Gastroesophageal sphincter (tissue), 4 donors: ENCODE results near the gene CBLN3. TPM values are rescaled to one million over a fixed set of nuclear protein-coding genes. Genes with fewer than 3 reads are reported as not detected.
"Not testable (repeated sequence)": the region's sequence is repeated elsewhere in the genome, so short reads cannot be mapped to it uniquely, and the experiment has no call there.

Experiments used
- ATAC-seq: fragments of 150-250 bp; one replicate; pipeline ENCODE4 v1.9.1; 2016; ENCODE audit warnings: mild to moderate bottlenecking, moderate library complexity
- H3K27ac ChIP-seq, 4 donors: fragments of 200-600 bp; sonication (generic) in 3 of 4; 1 replicate in 3 of 4; 2 replicates in 1 of 4; pipeline ENCODE4 v1.5.1; 2016 to 2019
- H3K27me3 ChIP-seq: fragments of 200-600 bp; sonication (generic); one replicate; pipeline ENCODE4 v1.5.1; 2019
- H3K36me3 ChIP-seq, 2 donors: fragments of 200-600 bp; sonication (generic); one replicate each; pipeline ENCODE4 v1.5.1; 2019; ENCODE audit warnings: control low read depth in 1 of 2
- H3K4me1 ChIP-seq, 3 donors: fragments of 200-600 bp; sonication (generic); 1 replicate in 2 of 3; 2 replicates in 1 of 3; pipeline ENCODE4 v1.5.1; 2016 to 2019; ENCODE audit warnings: control low read depth in 2 of 3
- H3K4me3 ChIP-seq, 2 donors: fragments of 200-600 bp; sonication (generic); one replicate each; pipeline ENCODE4 v1.5.1; 2019; ENCODE audit warnings: mild to moderate bottlenecking in 1 of 2, moderate library complexity in 1 of 2
- H3K9me3 ChIP-seq, 3 donors: fragments of 200-600 bp; sonication (generic); one replicate each; pipeline ENCODE4 v1.5.1; 2017 to 2019; ENCODE audit warnings: control low read depth in 2 of 3
- EP300 ChIP-seq: sonication (generic); formaldehyde crosslinking; IDR thresholded peaks from one replicate; pipeline ENCODE4 v1.6.1; 2017; ENCODE audit warnings: antibody characterized with exemption, mild to moderate bottlenecking
- POLR2A ChIP-seq, 2 donors: fragments of 450-650 bp; IDR thresholded peaks; one replicate each; pipeline ENCODE4 v1.6.1; 2017; ENCODE audit warnings: antibody characterized with exemption in 2 of 2, mild to moderate bottlenecking in 2 of 2, moderate library complexity in 1 of 2
- POLR2AphosphoS5 ChIP-seq: sonication (generic); formaldehyde crosslinking; IDR thresholded peaks from one replicate; pipeline ENCODE4 v1.6.1; 2017; ENCODE audit warnings: antibody characterized with exemption
- WGBS, 2 donors: methylation state at CpG; one replicate each; pipeline ENCODE4 v1.1.5; 2018; ENCODE audit warnings: low coverage in 1 of 2; 5-methylcytosine and 5-hydroxymethylcytosine counted together
- total RNA-seq, 4 donors: library from RNA; depleted of rRNA; stranded (reverse); fragments of >200 nt; gene quantifications; one replicate each; pipeline ENCODE4 v1.1.0, GENCODE V29; 2016
- TF ChIP-seq, protein P1 (sequence below), 4 experiments: fragments of 200-600 bp in 2 of 4; fragments of 450-650 bp in 2 of 4; sonication (generic) in 1 of 4; IDR thresholded peaks; one replicate each; pipeline ENCODE4 v1.5.1; 2017 to 2019; ENCODE audit warnings: antibody characterized with exemption in 4 of 4, mild to moderate bottlenecking in 2 of 4, moderate library complexity in 2 of 4

CBLN3 gene
- total RNA-seq: 1 to 10 TPM in 3 of 4 donors, under 1 TPM in 1; 0.49 to 2.8 (median 2.1) TPM

DNA sequence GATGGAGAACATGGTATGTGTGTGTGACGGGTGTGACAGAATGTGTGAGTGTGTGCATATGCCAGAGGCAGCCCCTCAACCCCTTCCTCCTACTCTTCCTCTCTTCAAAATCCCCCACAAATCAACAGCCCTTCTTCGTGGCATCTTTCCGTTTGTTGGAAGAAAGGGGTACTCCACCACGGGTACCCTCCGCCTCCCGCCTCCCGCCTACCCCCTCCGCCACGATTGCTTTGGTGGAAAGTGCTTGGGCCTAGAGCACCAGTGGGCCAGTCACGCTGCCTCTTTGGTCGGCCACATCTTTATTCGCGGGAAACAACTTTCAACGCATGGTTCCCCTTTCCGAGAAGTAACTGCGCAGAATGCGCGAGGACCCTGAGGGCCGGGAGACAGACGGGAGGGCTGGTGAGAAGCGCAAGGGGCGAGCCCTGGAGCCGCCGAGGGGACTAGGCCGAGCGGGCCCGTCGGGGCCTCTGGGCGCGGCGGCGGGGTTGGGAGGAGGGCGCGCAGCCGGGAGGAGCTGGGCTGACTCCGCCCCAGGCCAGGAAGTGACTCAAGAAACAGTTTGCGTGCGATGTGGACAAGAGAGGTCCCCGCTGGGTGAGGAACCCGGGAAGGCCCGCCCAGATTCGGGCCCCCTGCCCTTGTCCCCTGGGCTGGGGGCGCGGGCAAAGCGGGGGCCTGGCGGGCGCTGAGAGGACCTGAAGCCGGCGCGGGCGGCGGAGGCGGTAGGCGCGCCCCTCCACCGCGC is at the start of gene CBLN3, which contains the start of gene KHNYN:
CBLN3 (minus strand) TSS at position 274 of the 748 bp plus-strand sequence. CDS start 614 bp downstream, outside the sequence.
KHNYN (plus strand) TSS at position 560 of the 748 bp plus-strand sequence. CDS start 777 bp downstream, outside the sequence.
- WGBS, 2 donors: 6 to 10% methylated on average over 8 to 12 of the region's 57 CpGs
- H3K9me3 ChIP-seq: no peaks in the 10 kb centered on the region
- TF ChIP-seq, protein P1, sequence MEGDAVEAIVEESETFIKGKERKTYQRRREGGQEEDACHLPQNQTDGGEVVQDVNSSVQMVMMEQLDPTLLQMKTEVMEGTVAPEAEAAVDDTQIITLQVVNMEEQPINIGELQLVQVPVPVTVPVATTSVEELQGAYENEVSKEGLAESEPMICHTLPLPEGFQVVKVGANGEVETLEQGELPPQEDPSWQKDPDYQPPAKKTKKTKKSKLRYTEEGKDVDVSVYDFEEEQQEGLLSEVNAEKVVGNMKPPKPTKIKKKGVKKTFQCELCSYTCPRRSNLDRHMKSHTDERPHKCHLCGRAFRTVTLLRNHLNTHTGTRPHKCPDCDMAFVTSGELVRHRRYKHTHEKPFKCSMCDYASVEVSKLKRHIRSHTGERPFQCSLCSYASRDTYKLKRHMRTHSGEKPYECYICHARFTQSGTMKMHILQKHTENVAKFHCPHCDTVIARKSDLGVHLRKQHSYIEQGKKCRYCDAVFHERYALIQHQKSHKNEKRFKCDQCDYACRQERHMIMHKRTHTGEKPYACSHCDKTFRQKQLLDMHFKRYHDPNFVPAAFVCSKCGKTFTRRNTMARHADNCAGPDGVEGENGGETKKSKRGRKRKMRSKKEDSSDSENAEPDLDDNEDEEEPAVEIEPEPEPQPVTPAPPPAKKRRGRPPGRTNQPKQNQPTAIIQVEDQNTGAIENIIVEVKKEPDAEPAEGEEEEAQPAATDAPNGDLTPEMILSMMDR (IDR thresholded peaks at IDR 0.05): no peak
- TF ChIP-seq EP300 (no peak), POLR2AphosphoS5 (peak; percentile 93), POLR2A (IDR thresholded peaks at IDR 0.05) (peak; percentile 95 to 98)

DNA sequence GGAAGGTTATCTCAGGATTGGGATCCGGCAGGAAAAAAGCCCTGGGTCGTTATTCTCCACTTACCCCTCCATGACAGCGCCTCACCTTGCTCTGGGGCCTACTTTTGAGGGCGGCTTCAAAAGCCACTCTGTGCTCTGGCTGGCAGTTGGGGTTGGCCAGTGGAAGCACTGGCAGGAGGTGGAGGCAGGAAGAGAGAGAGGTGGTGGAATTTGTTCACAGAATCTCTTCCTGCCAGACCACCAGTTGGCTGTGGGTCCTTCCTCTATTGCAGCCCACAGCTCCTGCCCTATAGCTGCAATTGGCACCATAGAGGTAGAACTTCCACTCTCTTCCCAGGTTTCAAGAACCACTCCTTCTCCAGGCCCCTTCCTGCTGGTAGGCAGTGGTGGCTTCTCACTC is 45.8 kb upstream of the CBLN3 start:
- WGBS, 2 donors: 83 to 93% methylated on average over 3 to 4 of the region's 4 CpGs
- Histone ChIP-seq H3K9me3 (no peaks in the 10 kb centered on the region), H3K36me3 (no peaks in the 10 kb centered on the region), H3K27ac (no peak overlapping the region), H3K27me3 (no peaks in the 10 kb centered on the region), H3K4me3 (no peak overlapping the region), H3K4me1 (no peaks in the 10 kb centered on the region)
- no peak for TF ChIP-seq POLR2AphosphoS5
- no peak for TF ChIP-seq EP300
- no peak for TF ChIP-seq POLR2A (IDR thresholded peaks at IDR 0.05)
- TF ChIP-seq, protein P1 (IDR thresholded peaks at IDR 0.05): no peak
- no peak for ATAC-seq

More for the DNA sequence above, at the start of gene CBLN3, which contains the start of gene KHNYN:
- Histone ChIP-seq H3K4me3 (peak within 1 kb of the TSS; percentile 61 to 81), H3K27me3 (no peaks in the 10 kb centered on the region), H3K27ac (peak within 1 kb of the TSS; percentile 88 to 99 (median 95)), H3K4me1 (peaks cover 4 to 44% (median 22%) of the 10 kb centered on the region in 3 donors), H3K36me3 (peaks cover 0 to 33% of the 10 kb centered on the region in 2 donors)
- ATAC-seq: peak; percentile 93

DNA sequence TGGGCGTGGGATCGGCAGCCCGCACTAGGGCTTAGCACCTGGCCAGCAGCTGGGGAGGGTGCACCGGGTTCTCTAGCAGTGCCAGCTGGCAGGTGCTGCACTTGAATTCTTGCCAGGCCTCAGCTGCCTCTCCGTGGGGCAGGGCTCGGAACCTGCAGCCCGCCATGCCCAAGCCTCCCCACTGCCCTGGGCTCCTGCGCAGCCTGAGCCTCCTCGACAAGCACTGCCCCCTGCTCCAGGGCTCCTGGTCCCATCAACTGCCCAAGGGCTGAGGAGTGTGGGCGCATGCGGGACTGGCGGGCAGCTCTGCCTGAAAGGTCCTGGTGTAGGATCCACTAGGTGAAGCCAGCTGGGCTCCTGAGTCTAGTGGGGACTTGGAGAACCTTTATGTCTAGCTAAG is 43.7 kb upstream of the CBLN3 start:
- Histone ChIP-seq H3K27me3 (no peaks in the 10 kb centered on the region), H3K27ac (no peak overlapping the region), H3K36me3 (no peaks in the 10 kb centered on the region), H3K9me3 (no peaks in the 10 kb centered on the region), H3K4me3 (no peak overlapping the region), H3K4me1 (no peaks in the 10 kb centered on the region)
- WGBS, 2 donors: 72% methylated on average over 3 of the region's 12 CpGs; no CpG with 5 or more reads in 1 of the 2 donors
- TF ChIP-seq POLR2AphosphoS5: no peak
- TF ChIP-seq, protein P1 (IDR thresholded peaks at IDR 0.05): no peak
- no peak for TF ChIP-seq POLR2A (IDR thresholded peaks at IDR 0.05)
- TF ChIP-seq EP300: no peak
- ATAC-seq: no peak

DNA sequence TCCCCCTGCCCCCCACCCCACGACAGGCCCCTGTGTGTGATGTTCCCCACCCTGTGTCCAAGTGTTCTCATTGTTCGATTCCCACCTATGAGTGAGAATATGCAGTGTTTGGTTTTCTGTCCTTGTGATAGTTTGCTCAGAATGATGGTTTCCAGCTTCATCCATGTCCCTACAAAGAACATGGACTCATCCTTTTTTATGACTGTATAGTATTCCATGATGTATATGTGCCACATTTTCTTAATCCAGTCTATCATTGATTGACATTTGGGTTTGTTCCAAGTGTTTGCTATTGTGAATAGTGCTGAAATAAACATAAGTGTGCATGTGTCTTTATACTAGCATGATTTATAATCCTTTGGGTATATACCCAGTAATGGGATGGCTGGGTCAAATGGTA is 41.0 kb upstream of the CBLN3 start:
- not testable (repeated sequence) for H3K9me3 ChIP-seq, ATAC-seq, H3K4me3 ChIP-seq, H3K27ac ChIP-seq, H3K36me3 ChIP-seq, H3K4me1 ChIP-seq, H3K27me3 ChIP-seq
- WGBS, 2 donors: 75% methylated on average over 2 of the region's 2 CpGs; no CpG with 5 or more reads in 1 of the 2 donors

DNA sequence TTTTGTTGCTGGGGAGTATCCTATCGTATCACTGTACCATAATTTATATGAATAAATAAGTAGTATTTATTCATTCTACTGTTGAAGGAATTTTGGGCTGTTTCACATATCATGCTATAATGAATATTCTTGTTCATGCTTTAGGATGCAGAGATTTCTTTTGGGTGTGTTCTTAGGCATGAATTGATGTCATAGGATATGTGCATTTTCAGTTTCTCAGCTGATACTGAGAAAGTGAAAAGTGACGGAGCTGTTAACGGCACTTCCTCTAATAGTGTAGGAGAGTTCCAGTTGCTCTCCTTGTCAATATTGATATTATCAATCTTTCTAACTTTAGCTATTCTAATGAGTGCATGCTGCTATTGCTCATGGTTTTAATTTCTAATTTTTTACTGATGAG is 36.3 kb upstream of the CBLN3 start:
- H3K9me3 ChIP-seq: no peaks in the 10 kb centered on the region
- H3K4me1 ChIP-seq: no peaks in the 10 kb centered on the region
- H3K27ac ChIP-seq: no peak overlapping the region
- 81 to 86% methylated on average over 3 of the region's 3 CpGs for WGBS, 2 donors
- no peak for ATAC-seq
- H3K4me3 ChIP-seq: no peak overlapping the region
- H3K36me3 ChIP-seq: no peaks in the 10 kb centered on the region
- H3K27me3 ChIP-seq: no peaks in the 10 kb centered on the region
- TF ChIP-seq EP300 (no peak), POLR2AphosphoS5 (no peak), POLR2A (IDR thresholded peaks at IDR 0.05) (no peak)
- TF ChIP-seq, protein P1 (IDR thresholded peaks at IDR 0.05): no peak
